ENCODE measurements around the gene EFNA2.
"Not testable (repeated sequence)": the region's sequence is repeated elsewhere in the genome, so short reads cannot be mapped to it uniquely, and the experiment has no call there.

The EFNA2 gene

GRCh38 chr19:1300744-1301490 lies 15.2 kb downstream of the EFNA2 start:
- no peak for DNase-seq

DNA sequence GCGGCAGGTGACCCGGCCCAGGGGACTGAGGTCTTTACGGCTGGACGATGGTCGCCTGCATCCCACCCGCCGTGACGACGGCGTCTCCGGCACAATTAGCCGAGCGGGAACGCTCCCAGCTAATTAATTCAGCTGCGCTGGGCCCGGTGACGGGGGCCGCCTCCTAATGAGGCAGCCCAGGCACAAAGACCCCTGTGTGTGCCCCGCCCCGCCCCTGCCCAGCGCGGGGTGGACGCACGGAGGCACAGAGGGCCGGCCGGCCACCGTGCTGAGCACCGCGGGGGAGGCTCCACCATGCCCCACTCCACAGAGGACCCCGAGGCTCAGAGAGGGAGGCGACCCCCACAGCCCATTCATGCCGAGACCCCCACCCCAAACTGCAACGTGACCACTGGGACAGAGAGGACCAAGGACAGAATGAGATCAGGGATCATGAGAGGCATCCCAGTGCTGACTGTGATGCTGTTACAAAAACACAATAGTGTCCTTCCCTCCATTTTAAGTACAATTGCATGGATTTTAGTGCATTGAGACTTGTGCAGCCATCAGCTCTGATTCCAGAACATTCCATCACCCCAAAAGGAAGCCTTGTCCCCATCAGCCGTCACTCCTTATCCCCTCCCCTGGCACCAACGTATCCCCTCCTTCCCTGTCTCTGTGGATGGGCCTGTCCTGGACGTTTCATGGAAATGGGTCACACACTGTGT lies 17.0 kb downstream of the EFNA2 start:
- no peak for DNase-seq

GRCh38 chr19:1304197-1304924 lies 18.7 kb downstream of the EFNA2 start:
- no peak for DNase-seq

- not testable (repeated sequence) for DNase-seq
Observed at GRCh38 chr19:1305354-1305753, 19.7 kb downstream of the EFNA2 start.

DNA sequence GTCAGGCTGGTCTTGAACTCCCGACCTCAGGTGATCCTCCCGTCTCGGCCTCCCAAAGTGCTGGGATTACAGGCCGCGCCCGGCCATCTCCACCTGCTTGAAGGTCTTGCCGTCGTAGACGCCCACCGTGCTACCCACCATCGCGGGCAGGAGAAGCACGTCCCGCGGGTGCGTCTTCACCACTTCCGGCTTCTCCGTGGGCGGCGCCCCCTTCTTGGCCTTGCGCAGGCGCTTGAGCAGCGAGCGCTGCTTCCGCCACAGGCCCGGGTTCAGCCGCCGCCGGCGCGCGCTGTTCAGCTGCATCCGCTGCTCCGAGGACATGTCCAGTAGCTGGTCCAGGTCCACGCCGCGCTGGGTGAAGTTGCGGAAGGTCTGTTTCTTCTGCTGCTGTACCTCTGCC lies 21.6 kb downstream of the EFNA2 start:
- DNase-seq = no peak

DNA sequence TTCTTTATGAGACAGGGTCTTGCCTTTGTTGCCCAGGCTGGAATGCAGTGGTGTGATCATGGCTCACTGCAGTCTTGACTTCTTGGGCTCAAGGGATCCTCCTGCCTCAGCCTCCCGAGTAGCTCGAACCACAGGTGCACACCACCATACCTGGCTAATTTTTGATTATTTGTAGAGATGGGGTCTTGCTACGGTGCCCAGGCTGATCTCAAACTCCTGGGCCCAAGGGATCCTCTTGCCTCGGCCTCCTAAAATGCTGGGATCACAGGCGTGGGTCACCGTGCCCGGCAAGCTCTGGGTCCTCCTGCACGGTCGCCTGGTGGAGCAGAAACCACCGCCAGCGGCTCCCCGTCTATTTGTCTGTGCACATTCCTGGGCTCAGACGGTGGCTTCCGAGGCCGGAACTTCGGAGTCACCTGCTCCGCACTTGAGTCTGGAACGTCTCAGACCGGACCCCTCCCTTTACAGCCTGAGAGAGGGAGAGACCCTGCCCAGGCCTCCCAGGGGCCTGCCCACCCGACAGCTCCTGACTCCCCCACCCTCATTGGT lies 22.2 kb downstream of the EFNA2 start:
- no peak for DNase-seq

- DNase-seq = no peak
Observed at GRCh38 chr19:1308718-1309117, 23.0 kb downstream of the EFNA2 start.

DNA sequence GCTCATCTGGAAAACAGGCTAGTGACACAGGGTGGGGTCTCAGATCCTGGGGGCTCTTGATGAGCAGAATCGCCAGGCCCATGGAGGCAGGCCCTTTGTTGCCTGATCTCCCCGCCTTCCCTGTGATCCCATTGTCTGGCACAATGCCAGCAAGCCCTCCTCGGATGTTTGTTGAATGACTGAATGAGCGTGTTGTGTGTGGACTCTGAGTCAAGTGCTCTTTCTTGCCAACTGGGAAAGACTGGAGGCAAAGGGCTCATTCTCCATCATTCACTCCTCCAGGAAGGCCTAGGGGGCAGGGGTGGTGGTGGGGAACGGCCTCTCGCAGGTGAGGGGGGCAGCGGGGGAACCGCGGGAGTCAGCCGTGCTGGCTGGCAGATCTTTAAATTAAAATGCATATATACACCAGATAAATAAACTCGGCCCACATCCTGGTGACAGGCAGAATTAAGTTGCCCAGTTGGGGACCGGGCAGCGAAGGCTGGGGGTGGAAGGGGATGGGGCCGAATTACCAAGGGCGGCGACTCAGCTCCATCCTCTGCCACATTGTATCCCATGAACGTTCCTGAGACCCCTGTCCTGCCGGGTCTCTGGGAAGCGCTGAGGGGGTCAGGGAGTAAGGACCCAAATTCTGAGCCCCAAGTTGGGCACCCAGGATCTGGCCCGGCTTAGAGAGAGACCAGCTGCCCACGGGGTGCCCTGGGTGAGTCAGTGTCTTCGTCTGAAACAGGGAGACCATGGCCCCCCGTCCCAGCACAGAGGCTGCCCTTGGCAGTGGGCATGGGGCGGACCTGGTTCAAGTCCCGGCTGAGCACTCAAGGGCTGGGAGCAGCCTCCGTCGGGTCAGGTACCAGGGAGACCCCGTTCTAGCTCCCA lies 24.5 kb downstream of the EFNA2 start:
- DNase-seq = no peak

- no peak for DNase-seq
Observed at GRCh38 chr19:1310853-1311180, 25.1 kb downstream of the EFNA2 start.

DNA sequence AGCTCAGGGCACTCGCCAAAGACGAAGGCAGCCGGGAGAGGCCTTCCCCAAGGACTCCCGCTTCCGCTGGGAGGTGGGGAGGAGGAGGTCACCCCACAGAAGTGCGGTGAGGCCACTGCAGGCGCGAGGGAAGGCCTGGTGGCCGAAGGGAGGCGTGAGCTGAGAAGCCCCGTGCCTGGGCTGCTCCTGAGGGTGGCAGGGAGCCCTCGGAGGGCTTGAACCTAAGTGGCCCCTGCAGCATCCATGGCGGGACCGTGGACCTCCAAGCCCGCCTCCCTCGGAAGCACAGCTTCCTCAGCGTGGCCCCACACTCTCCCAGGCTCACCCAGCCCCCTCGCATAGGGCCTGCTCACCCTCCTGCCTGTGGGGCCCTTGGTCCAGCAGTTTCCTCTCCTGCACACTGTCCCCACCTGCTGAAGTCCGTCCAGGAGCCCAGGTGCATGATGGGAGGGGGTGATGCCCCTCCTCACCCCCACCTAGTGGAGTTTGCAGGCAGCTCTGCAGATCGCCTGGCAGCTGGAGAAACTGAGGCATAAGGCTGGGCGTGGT lies 25.9 kb downstream of the EFNA2 start:
- no peak for DNase-seq

DNA sequence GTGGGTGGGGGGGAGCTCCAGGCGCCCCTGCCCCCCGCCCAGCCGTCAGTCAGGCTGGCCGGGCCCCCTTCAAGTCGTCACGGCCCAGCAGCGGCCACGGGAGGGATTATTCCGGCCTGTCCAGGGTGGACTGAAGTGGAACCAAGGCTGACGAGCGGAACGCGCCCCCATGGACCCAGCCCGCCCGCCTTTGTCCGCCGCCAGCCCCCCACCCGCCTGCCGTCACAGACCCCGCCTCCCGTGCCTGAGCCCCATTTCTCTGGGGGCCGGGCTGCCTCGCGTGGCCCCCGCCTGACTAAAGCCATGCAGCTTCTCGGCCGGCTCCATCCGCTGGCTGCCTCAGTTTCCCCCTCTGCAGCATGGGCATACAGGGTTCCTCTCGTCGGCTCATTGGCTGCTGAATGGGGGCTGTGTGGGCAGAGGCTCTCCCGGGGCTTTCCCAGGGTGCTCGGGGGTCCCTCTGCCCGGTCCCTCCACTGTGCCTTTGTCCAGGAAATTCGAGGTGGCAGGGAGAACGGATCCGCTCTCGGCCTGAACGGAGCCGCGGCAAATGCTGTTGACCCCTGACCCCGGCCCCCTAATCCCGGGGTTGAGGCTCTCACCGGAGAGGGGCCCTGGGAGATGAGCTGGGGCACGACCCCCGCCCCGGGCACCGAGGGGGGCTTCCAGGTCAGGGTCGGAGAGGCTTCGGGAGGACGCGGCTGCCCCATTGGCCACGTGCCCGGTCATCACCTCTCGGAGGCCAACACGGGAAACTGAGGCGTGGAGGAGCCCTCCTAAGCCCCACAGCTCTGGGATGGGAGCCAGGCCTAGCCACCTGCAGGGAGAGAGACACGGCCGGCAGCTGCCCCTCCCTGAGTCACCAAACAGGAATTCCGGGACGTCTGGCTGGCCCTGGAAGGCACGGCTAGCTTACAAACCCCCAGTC lies 27.4 kb downstream of the EFNA2 start:
- DNase-seq = no peak

- DNase-seq = no peak
Observed at GRCh38 chr19:1313695-1314613, 28.3 kb downstream of the EFNA2 start.

GRCh38 chr19:1315470-1316166 lies 29.9 kb downstream of the EFNA2 start:
- no peak for DNase-seq

DNA sequence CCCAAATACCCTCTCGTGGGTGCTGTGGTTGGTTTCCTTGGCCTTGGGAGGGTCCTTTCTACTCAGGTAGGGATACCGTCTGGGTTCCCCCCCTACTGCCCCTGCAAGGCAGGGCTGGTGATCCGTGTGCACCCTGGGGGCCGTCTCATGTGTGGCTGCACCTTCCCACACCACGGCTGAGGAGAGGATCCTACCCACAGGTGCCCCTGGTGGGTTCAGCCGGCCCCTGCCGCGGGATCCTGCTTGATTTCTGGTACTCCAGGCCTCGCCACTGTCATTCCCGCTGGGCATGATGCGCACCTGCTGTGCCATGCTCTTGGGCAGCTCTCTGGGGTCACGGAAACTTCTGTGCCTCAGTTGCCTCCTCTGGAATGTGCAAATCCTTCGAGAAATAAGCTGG lies 30.8 kb downstream of the EFNA2 start:
- no peak for DNase-seq

- no peak for DNase-seq
Observed at GRCh38 chr19:1317274-1318003, 31.8 kb downstream of the EFNA2 start.

DNA sequence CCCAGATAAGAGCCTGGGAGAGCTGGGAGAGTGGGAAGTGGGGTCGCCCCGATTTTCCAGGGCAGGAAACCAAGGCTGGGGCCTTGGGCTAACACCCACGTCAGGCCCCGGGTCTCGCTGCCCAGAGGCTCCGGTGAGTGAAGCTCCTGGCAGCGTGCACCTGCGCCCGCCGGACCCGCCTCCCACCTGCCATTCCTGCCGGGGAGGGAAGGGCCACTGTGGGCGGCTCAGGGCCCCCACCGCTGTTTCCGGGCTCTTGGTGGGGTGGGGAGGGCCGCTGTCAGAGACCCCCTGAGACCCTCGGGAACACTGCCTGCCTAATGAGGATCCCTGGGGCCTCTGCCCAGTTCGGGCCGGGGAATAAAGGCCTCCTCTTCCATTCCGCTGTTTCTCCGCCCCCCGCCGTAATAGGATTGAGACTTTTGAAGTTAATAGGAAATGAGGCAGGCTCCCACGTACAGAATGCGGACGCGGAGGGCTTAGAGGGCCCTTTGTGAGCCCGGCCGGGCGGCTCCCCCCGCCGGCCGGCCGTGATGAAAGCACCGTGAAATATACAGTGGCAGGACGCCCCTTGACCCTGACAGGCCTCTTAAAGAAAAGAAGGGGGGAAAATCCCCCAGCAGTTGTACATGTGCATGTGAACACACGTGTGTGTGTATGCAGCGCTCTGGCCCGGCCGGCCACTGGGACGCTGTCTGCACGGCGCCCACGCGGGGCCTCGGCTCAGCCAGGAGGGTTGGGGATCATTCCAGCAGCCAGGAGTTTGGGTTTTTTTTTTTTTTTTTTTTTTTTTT lies 33.2 kb downstream of the EFNA2 start:
- DNase-seq = no peak

GRCh38 chr19:1320282-1320650 lies 34.6 kb downstream of the EFNA2 start:
- DNase-seq = not testable (repeated sequence)

DNA sequence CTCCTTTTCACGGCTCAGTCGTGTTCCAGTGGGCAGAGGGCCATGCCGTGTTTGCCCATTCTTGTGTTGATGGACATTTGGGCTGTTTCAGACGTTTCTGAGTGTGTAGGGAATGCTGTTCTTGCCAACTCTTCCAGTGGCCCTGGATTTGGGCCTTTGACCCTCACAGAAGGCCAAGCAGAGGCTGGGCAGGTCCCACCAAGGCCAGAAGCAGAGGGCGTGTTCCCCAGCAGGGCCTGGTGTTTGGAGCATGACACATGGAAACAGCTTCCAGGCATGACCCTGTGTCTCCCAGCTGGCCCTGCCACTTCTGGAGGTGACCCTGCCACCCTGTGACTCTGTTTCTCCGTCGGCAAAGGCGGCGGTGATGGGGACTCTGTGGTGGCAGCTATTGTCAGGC lies 35.9 kb downstream of the EFNA2 start:
- no peak for DNase-seq

Data from DMS153 (cell line).